Fibroblast of mammary gland (primary cell): ENCODE results near the gene PLA2G15.
A peak's percentile ranks its signal among the peaks of the same experiment; 100 is the strongest.

Experiments
- DNase-seq: peaks from one replicate; pipeline ENCODE4 v3.0.0-alpha.2; 2010; ENCODE audit warnings: low read depth
- H3K4me3 ChIP-seq: 2 replicates; pipeline ENCODE4 v1.5.1; 2011; ENCODE audit warnings: low read depth, mild to moderate bottlenecking, low read length, moderate library complexity; ENCODE audit not compliant: control insufficient read depth
- TF ChIP-seq, protein P1 (sequence below): conservative IDR thresholded peaks from 2 replicates; pipeline ENCODE4 v1.5.1; 2011; ENCODE audit warnings: low read depth, low read length, inconsistent platforms; ENCODE audit not compliant: control insufficient read depth, insufficient read depth

Gene PLA2G15

DNA sequence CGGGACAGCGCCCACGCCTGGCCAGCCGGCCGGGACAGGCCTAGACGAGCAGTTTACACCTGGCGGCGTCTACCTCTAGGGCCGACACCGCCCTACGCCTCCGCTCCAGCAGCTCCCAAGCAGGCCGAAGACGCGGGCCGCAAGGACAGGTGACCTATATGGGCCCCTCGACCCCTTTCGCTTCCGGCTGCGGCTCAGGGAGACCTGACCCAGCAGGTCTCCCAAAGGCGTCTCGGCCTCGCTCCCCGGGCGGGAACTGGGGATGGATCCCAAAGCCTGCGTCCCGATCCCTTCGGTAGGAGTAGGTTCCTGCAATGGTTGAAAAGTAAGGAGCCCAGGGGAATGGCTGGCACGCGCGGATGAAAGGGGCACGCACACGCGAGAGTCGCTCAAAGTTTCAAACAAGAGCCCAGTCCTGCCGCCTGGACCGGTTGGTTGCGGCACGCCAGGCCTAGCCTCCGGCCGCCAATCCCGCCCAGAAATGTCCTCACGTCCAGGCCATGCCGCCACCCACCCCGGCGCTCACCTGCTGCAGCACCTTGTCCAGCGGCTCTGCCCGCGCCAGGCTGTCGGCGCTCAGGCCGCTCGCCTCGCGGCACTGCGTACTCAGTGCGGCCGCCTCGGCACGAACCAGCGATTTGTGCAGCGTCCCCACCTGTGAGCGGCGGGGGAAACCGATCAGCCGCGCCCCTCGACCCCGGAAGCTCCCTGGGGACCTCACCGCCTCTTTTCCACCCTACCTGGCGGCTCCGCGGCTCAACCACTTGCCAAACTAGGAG, 9.9 kb upstream of the PLA2G15 start:
- DNase-seq, result no peak
- no peak overlapping the region for H3K4me3 ChIP-seq
- TF ChIP-seq, protein P1, sequence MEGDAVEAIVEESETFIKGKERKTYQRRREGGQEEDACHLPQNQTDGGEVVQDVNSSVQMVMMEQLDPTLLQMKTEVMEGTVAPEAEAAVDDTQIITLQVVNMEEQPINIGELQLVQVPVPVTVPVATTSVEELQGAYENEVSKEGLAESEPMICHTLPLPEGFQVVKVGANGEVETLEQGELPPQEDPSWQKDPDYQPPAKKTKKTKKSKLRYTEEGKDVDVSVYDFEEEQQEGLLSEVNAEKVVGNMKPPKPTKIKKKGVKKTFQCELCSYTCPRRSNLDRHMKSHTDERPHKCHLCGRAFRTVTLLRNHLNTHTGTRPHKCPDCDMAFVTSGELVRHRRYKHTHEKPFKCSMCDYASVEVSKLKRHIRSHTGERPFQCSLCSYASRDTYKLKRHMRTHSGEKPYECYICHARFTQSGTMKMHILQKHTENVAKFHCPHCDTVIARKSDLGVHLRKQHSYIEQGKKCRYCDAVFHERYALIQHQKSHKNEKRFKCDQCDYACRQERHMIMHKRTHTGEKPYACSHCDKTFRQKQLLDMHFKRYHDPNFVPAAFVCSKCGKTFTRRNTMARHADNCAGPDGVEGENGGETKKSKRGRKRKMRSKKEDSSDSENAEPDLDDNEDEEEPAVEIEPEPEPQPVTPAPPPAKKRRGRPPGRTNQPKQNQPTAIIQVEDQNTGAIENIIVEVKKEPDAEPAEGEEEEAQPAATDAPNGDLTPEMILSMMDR, result no peak

DNA sequence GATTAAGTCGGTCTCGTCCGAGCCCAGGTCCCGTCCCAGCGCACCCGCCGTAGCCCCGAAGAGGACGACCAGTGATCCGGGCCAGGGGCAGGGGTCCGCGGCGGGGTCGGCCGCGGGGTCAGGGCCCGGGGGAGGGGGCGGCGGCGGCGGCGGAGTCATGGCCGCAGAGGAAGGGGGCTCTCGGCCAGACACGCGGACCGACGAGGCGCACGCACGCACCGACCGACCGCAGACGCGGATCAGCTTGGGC, 9.4 kb upstream of the PLA2G15 start, which contains the start of gene ESRP2:
ESRP2 (minus strand) TSS at position 241 of the 250 bp plus-strand sequence; CDS start at position 159, 82 bp downstream.
- no peak for DNase-seq
- H3K4me3 ChIP-seq, result peak within 1 kb of the TSS; percentile 58
- TF ChIP-seq, protein P1, result no peak

DNA sequence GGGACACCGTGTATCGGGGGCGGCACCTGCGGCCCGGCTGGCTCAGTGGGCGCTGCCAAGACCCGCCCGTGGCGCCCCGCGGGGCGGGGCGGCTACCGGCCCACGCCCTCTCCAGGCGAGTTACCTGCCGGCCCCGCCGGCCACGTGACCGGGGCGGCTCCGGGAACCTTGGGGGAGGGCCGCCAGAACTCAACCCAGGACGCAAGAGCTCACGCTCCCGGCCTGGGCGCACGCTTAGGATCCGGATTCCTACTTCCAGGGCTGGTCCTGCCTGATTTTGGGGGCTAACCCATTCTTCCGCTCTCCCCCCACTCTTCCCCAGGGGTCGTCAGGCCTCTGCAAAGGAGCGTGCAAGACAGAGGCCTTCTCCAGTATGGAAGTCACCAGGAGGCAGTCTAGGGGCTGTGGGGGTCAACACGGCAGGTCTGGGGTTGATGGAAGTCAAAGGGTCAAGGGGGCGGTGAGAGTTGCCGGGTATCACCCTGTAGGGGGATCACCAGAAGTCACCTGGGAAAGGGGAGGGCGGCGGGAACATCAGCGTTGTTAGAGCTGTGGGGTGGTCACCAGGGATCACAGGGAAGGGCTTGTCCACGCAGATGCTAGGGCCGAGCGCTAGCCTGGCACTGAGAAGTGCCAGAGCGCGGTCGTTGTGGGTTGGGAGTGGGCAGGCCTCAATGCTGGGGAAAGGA, 8.9 kb upstream of the PLA2G15 start:
- TF ChIP-seq, protein P1, result no peak
- H3K4me3 ChIP-seq, result no peak overlapping the region
- no peak for DNase-seq

DNA sequence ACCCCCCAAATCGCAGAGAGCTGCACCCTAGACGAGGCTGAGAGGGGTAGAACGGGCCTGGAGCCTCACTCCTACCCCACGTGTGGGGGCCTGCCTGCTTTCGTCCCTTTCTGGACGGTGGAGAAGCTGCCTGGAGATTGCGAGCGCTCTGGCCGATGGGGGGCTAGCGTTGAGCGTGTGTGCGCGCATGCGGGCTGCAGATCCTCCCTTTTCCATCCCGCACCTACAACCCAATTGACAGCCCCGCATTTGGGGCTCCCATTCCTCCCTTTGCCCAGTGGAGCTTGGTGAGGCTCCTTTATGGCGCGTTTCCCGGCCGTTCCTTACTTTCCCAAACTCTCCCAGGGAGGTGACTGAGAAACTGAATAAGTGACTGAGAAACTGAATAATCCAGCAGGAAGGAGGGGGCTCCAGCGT, 8.3 kb upstream of the PLA2G15 start:
- TF ChIP-seq, protein P1, result no peak
- DNase-seq, result peak; percentile 63

DNA sequence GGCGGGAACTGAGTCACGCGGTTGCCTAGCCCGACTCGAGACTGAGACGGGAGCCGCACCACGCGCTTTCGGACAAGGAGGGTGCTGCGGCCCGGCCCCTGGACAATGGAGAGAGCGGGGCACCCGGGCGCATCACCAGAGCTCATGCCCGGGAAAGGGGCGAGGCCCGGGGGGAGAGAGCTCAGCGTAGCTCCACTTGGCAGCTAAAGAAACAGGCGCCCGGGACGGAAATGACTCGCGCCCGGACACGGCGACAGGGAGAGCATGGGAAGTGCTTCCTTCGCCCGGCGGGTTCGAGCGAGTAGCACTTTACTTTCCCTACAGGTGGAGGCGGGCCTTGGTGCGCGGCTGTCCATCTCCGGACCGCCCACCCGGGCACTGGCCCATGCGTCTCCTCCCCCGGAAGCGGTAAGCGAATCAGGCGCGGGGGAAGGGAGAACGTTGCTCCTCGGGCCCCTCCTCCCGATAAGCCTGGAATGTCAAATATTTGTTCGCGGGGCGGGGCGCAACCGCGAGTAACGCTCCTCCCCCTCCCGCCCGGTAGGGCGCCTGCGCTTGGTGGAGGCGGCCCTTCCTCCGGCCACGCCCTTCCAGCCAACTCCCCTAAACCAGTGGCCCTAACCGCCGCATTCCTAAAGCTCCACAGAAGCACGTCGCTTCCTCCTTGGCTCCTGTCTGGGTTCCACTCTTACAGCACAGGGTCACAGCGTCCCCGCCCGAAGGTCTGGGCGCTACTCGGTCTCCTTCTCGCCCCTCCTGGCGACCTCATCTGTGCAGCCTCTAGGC, 7.7 kb upstream of the PLA2G15 start:
- TF ChIP-seq, protein P1, result no peak
- peak; percentile 93 for DNase-seq
- H3K4me3 ChIP-seq, result peak overlapping the region; percentile 58

More for the DNA sequence above, 8.3 kb upstream of the PLA2G15 start:
- peak overlapping the region; percentile 58 for H3K4me3 ChIP-seq

DNA sequence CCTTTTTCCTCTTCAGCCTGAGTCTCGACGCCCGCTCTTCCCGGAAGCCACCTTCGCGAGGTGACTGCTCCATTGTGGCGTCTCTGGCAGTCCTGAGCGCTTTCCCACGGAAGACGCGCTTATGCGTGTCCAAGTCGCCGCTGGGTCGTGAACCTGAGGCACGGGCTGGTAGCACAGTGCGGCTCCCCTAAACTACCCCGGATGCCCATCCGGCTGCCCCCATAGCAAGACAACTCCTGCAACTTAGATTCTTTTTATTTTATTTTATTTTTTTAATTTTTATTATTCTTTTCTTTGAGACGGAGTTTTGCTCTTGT, 7.2 kb upstream of the PLA2G15 start:
- DNase-seq, result no peak
- H3K4me3 ChIP-seq, result peak overlapping the region; percentile 58
- TF ChIP-seq, protein P1, result no peak
